NCI-H187 treated with DMSO at 0.1 percent for 48 hours (cell line): ENCODE measurements around the gene AMPH.
"Not testable (repeated sequence)": the region's sequence is repeated elsewhere in the genome, so short reads cannot be mapped to it uniquely, and the experiment has no call there.

Experiments
- DNase-seq: peaks from one replicate; lab custom pipeline; 2025; lab: John Stamatoyannopoulos, UW

Gene AMPH

GRCh38 chr7:38628630-38629385 is 2.4 kb downstream of the AMPH start:
- DNase-seq: no peak

DNA sequence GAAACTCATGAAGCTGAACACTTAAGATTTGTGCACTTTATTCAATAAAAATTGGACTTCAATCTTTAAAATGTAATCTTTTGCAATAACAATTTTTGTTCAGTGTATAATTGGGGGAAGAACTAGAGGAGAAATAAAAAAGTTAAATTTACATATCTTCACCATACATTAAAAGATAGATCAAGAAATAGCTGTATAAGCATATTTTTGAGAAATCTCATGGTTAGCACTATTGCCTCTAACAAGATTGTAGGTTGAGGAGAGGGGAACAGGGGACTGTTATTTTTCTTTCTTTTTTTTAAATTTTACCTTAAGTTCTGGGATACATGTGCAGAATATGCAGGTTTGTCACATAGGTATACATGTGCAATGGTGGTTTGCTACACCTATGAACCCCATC is 5.3 kb downstream of the AMPH start:
- DNase-seq: no peak

GRCh38 chr7:38615665-38616064 is 15.5 kb downstream of the AMPH start:
- DNase-seq: no peak

DNA sequence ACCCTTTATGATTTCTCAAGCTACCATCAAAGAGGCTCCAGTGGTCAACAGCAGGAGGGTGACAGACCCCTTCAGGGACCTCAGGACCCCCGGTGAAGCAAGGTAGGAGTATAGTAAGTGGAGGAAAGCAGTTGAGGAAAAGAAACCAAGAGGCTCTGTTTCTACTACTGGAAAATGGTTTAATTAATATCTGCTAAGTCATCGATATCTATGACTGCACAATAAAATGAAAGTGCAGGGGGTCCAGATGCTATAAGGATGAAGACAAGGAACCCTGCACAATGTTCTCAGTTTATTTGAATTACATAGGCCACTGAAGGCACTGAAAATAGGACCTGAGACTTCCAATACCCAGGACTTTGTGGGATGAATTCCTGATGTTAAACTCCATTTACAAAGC is 23.7 kb downstream of the AMPH start:
- no peak for DNase-seq

GRCh38 chr7:38600741-38601140 is 30.4 kb downstream of the AMPH start:
- DNase-seq: no peak

GRCh38 chr7:38594949-38595348 is 36.2 kb downstream of the AMPH start:
- no peak for DNase-seq

- no peak for DNase-seq
Observed at GRCh38 chr7:38592737-38593288, 38.4 kb downstream of the AMPH start.

- no peak for DNase-seq
Observed at GRCh38 chr7:38585572-38586354, 45.4 kb downstream of the AMPH start.

- DNase-seq: no peak
Observed at GRCh38 chr7:38584443-38585210, 46.5 kb downstream of the AMPH start.

DNA sequence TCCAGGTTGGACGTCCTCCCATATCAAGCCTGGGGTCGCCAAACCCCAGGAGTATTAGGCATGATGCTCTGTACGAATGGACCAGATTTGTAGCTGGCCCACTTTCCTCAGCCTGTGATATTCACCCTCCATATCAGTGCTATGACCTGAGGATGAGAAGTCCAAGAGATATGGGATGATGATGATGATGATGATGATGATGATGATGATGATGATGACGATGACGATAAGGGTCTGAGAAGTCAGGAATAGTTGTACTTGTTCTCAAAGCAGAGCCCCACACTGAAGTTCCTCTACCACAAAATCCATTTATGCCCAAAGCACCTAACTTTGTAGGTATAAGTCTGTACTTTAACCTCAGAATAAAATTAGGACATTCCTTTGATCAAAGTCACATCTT is 50.7 kb downstream of the AMPH start:
- no peak for DNase-seq

DNA sequence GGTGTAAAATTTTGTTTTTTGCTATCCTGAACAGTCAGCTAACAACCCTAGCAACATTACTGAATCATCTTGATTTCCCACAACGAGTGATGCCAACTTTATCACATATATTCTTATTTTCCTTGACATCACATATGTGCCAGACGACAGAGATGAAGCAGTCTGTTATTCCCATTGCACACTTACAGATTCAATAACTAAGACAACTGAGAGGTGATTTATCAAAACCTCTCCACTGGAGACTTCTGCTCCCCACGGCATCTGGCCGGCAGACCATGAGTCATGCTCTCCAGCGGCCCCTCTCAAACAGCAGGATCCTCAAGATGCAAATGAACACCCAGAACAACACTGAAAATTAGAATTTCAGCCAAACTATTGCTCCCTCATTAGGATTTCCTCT is 57.1 kb downstream of the AMPH start:
- DNase-seq: no peak

DNA sequence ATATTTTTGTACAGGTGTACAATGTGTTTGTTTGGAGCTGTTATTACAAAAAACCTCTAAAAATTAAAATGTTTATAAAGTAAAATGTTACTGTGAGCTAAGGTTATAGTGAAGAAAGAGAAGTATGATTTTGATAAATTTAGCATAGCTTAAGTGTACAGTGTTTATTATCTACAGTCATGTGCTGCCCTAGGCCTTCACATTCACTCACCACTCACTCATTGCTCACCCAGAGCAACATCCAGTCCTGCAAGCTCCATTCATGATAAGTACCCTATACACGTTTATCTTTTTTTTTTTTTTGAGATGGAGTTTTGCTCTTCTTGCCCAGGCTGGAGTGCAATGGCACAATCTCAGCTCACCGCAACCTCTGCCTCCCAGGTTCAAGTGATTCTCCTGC is 59.6 kb downstream of the AMPH start:
- DNase-seq: not testable (repeated sequence)

DNA sequence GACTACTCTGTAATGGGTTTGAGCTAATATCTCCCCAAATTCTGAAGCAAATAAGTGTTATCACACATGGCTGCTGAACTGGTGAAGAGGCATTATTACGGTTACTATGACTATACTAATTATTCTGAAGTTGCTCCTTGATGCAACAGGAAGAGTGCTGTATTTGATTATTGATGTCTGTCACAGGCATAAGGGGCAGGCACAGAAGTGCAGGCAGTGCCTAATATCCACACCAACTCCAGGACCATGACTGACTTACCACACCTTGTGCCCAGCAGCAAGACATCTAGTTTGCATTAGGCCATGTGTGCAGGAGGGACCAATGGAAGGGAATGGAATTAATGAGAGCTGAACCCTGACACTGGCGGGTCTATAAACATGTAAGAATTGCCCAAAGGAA is 62.7 kb downstream of the AMPH start:
- no peak for DNase-seq

- DNase-seq: no peak
Observed at GRCh38 chr7:38565289-38565688, 65.9 kb downstream of the AMPH start.

DNA sequence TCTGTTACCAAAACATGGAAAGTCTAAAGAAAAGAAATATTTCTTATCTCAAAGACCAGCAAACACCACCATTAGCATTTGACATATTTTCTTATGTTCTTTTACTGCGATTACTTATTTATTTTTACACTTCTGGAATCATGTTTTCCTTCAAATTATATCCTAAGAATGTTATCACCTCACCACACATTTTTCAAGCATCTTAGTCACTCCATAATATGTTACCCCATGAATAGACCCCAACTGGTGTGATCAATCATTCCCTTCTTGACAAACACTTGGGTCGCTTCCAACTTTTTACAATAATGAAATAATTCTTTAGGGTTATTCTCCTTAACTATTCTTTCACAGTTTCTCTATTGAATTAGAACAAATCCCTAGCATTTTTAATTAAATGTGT is 67.4 kb downstream of the AMPH start:
- DNase-seq: no peak

DNA sequence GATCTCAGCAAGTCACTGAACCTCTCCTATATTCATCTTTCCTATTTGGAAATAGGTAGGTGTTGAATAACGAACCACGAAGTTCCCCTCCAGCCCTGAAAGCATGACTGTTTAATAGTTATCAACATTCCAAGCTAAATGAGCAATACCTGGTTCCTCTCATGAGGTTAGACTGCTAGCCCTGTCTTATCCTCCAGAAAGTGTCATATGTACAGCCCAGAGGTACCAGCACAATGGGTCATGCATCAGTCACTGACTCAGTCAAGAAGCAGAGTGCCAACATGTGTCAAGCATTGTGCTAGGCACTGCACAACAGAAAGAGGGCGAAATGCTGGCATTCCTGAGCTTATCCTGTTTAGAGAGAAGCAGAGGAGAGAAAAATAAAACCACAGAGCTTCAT is 70.0 kb downstream of the AMPH start:
- no peak for DNase-seq

- no peak for DNase-seq
Observed at GRCh38 chr7:38558761-38559345, 72.3 kb downstream of the AMPH start.

DNA sequence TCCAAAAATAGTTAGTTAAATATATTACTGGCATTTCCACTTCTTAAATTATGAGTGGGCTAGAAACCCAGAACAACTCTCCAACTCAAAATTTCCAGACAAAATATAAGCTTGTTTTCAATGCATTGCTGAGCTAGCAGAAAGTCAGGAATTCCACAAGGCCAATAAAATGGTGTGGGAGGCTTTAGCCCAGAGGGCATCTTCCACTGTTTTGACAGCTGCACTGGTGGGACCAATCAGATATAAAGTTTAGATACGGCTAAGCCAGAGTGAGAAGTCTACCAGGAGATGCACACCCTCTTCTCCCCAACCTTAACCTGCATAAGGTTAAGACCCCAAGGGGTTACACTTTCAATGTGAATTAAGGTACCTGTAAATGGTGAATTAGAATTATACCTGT is 76.6 kb downstream of the AMPH start:
- DNase-seq: no peak

DNA sequence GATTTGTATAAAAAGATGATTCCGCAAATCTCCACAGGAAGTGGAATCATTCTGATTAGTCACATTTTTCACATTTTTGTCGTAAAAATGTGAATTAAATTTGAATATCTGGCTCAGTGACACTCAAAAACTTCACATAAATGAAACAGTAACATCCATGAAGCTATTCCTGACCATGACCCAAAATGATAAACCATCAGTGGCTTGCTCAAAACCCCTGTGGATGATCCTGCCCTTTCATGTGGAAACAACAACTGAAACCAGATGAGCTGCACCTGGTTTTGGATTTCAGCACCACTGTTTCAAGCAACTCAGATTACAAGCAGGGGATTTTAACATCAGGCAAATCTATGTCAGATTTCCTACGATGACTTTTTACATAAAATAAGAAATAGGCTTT is 80.3 kb downstream of the AMPH start:
- DNase-seq: no peak

DNA sequence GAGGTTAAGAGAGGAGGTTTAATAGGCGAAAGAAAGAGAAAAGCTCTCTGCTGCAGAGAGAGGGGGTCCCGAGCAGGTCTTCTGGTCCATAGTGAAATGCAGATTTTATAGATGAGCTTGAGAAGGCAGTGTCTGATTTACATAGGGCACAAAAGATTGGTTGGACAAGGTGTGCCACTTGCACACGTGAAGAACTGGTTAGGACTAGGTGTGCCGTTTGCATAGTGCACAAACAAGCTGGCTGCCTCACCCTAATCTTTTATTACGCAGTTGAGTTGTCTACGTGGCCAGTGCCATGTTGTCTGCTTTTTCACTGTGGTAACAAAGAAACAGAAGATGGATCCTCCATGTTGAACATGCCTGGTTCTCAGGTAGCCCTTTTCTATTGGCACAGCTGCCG is 82.6 kb downstream of the AMPH start:
- no peak for DNase-seq

- no peak for DNase-seq
Observed at GRCh38 chr7:38546763-38547162, 84.4 kb downstream of the AMPH start.

GRCh38 chr7:38545977-38546376 is 85.2 kb downstream of the AMPH start:
- no peak for DNase-seq
